ENCODE data around the gene SPHK1.

SPHK1 gene

GRCh38 chr17:76384222-76384986 lies at the start of gene SPHK1:
Gene SPHK1 (plus strand): TSS chr17:76384609. CDS start chr17:76385645, 1,036 bp downstream.
- no peaks in the 10 kb centered on the region for H3F3A ChIP-seq (ENCODE audit: low read depth)
- H3K4me2 ChIP-seq (ENCODE audit: low read depth, low read length, poor library complexity, severe bottlenecking) = peak within 1 kb of the TSS; percentile 88
- H3K9me3 ChIP-seq (ENCODE audit: insufficient read depth, low read depth, low read length) = no peaks in the 10 kb centered on the region
- TF ChIP-seq, protein P1, sequence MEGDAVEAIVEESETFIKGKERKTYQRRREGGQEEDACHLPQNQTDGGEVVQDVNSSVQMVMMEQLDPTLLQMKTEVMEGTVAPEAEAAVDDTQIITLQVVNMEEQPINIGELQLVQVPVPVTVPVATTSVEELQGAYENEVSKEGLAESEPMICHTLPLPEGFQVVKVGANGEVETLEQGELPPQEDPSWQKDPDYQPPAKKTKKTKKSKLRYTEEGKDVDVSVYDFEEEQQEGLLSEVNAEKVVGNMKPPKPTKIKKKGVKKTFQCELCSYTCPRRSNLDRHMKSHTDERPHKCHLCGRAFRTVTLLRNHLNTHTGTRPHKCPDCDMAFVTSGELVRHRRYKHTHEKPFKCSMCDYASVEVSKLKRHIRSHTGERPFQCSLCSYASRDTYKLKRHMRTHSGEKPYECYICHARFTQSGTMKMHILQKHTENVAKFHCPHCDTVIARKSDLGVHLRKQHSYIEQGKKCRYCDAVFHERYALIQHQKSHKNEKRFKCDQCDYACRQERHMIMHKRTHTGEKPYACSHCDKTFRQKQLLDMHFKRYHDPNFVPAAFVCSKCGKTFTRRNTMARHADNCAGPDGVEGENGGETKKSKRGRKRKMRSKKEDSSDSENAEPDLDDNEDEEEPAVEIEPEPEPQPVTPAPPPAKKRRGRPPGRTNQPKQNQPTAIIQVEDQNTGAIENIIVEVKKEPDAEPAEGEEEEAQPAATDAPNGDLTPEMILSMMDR (conservative IDR thresholded peaks at IDR 0.05; ENCODE audit: low read length) = no peak
- no peak for TF ChIP-seq EZH2phosphoT487 (IDR thresholded peaks at IDR 0.05; ENCODE audit: borderline replicate concordance)
- no peaks in the 10 kb centered on the region for H3K27me3 ChIP-seq (ENCODE audit: insufficient read depth, low read length, poor library complexity, severe bottlenecking)
- no peaks in the 10 kb centered on the region for H3K36me3 ChIP-seq (ENCODE audit: insufficient read depth, low read length)
- H4K20me1 ChIP-seq (ENCODE audit: insufficient read depth, low read length, poor library complexity, severe bottlenecking) = no peaks in the 10 kb centered on the region
- H3K9ac ChIP-seq (ENCODE audit: low read depth, low read length, poor library complexity, severe bottlenecking) = peak within 1 kb of the TSS; percentile 74
- peak within 1 kb of the TSS; percentile 76 for H3K4me3 ChIP-seq (ENCODE audit: low read length, poor library complexity, severe bottlenecking)
- no peaks in the 10 kb centered on the region for H3K79me2 ChIP-seq (ENCODE audit: insufficient read depth, low read length)
- H2AFZ ChIP-seq (ENCODE audit: low read length) = peak within 1 kb of the TSS; percentile 96
- H3K4me1 ChIP-seq (ENCODE audit: insufficient read depth, low read length, poor library complexity, severe bottlenecking) = peaks cover 18% of the 10 kb centered on the region
- no peaks in the 10 kb centered on the region for H3K9me2 ChIP-seq (replicated peaks; ENCODE audit: low read depth, low read length)

GRCh38 chr17:76335716-76336381 lies 48.6 kb upstream of the SPHK1 start:
- Histone ChIP-seq H3F3A (ENCODE audit: low read depth) (no peaks in the 10 kb centered on the region), H3K9me2 (replicated peaks; ENCODE audit: low read depth, low read length) (no peaks in the 10 kb centered on the region), H3K9ac (ENCODE audit: low read depth, low read length, poor library complexity, severe bottlenecking) (no peak overlapping the region), H3K27me3 (ENCODE audit: insufficient read depth, low read length, poor library complexity, severe bottlenecking) (no peaks in the 10 kb centered on the region), H3K36me3 (ENCODE audit: insufficient read depth, low read length) (peaks cover 17% of the 10 kb centered on the region; the same call in 1 of the 2 replicates), H3K9me3 (ENCODE audit: insufficient read depth, low read depth, low read length) (no peaks in the 10 kb centered on the region), H4K20me1 (ENCODE audit: insufficient read depth, low read length, poor library complexity, severe bottlenecking) (no peaks in the 10 kb centered on the region), H3K4me1 (ENCODE audit: insufficient read depth, low read length, poor library complexity, severe bottlenecking) (peaks cover 18% of the 10 kb centered on the region), H3K4me3 (ENCODE audit: low read length, poor library complexity, severe bottlenecking) (no peak overlapping the region), H2AFZ (ENCODE audit: low read length) (no peak overlapping the region), H3K79me2 (ENCODE audit: insufficient read depth, low read length) (peaks cover 48% of the 10 kb centered on the region), H3K4me2 (ENCODE audit: low read depth, low read length, poor library complexity, severe bottlenecking) (no peak overlapping the region)
- TF ChIP-seq, protein P1 (conservative IDR thresholded peaks at IDR 0.05; ENCODE audit: low read length) = no peak
- TF ChIP-seq EZH2phosphoT487 (IDR thresholded peaks at IDR 0.05; ENCODE audit: borderline replicate concordance) = no peak

GRCh38 chr17:76336756-76337412 lies 47.5 kb upstream of the SPHK1 start:
- Histone ChIP-seq H3K36me3 (ENCODE audit: insufficient read depth, low read length) (peaks cover 7% of the 10 kb centered on the region; the same call in 1 of the 2 replicates), H3F3A (ENCODE audit: low read depth) (no peaks in the 10 kb centered on the region), H3K4me3 (ENCODE audit: low read length, poor library complexity, severe bottlenecking) (peak overlapping the region; percentile 34), H3K4me1 (ENCODE audit: insufficient read depth, low read length, poor library complexity, severe bottlenecking) (peaks cover 18% of the 10 kb centered on the region), H3K9ac (ENCODE audit: low read depth, low read length, poor library complexity, severe bottlenecking) (no peak overlapping the region), H2AFZ (ENCODE audit: low read length) (no peak overlapping the region), H4K20me1 (ENCODE audit: insufficient read depth, low read length, poor library complexity, severe bottlenecking) (no peaks in the 10 kb centered on the region), H3K79me2 (ENCODE audit: insufficient read depth, low read length) (peaks cover 52% of the 10 kb centered on the region), H3K4me2 (ENCODE audit: low read depth, low read length, poor library complexity, severe bottlenecking) (peak overlapping the region; percentile 60), H3K9me3 (ENCODE audit: insufficient read depth, low read depth, low read length) (no peaks in the 10 kb centered on the region), H3K9me2 (replicated peaks; ENCODE audit: low read depth, low read length) (no peaks in the 10 kb centered on the region), H3K27me3 (ENCODE audit: insufficient read depth, low read length, poor library complexity, severe bottlenecking) (no peaks in the 10 kb centered on the region)
- TF ChIP-seq EZH2phosphoT487 (IDR thresholded peaks at IDR 0.05; ENCODE audit: borderline replicate concordance) = no peak
- TF ChIP-seq, protein P1 (conservative IDR thresholded peaks at IDR 0.05; ENCODE audit: low read length) = no peak
